ENCODE measurements around the gene SPINK8. TPM values are rescaled to one million over a fixed set of nuclear protein-coding genes. Genes with fewer than 3 reads are reported as not detected.
A peak's percentile ranks its signal among the peaks of the same experiment; 100 is the strongest.

The SPINK8 gene
- polyA plus RNA-seq, 6 donors from 2014 or later, result not detected

DNA sequence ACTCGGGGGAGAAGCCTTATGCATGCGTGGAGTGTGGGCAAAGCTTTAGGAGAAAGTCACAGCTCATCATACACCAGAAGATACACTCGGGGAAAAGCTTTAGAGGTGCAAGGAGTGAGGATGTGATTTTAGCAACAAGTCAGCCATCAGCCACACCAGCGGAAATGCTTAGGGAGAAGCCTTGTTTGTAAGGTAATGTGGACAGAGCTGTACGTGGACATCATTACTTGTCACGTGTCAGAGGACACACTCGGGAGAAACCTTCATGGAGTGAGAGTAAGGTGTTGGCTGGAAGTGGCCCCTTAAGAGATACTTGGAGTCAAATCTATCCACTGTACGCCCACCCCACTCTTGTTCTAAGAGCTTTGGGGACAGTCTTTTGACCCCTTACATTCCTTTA is 63.9 kb downstream of the SPINK8 start:
- H3K27me3 Mint-ChIP-seq, result no peaks in the 10 kb centered on the region
- ATAC-seq (ENCODE audit: low read depth in 2 of 2), result no peak
- H3K36me3 Mint-ChIP-seq, result peaks cover 6 to 15% of the 10 kb centered on the region in 2 donors
- H3K27ac Mint-ChIP-seq, result no peak overlapping the region
- no peaks in the 10 kb centered on the region for H3K9me3 Mint-ChIP-seq
- DNase-seq, result no peak
- peaks cover 0 to 10% (median 3%) of the 10 kb centered on the region in 3 donors for H3K4me1 Mint-ChIP-seq
- H3K4me3 Mint-ChIP-seq, result no peak overlapping the region

GRCh38 chr3:48268936-48269561 is 64.4 kb downstream of the SPINK8 start:
- DNase-seq (no peak), ATAC-seq (ENCODE audit: low read depth in 2 of 2) (no peak)
- Mint-ChIP-seq H3K27me3 (no peaks in the 10 kb centered on the region), H3K36me3 (peaks cover 8 to 15% of the 10 kb centered on the region in 2 donors), H3K9me3 (no peaks in the 10 kb centered on the region), H3K27ac (peak overlapping the region in 1 of 6 donors; percentile 43), H3K4me3 (no peak overlapping the region), H3K4me1 (peaks cover 0 to 10% (median 3%) of the 10 kb centered on the region in 3 donors)

DNA sequence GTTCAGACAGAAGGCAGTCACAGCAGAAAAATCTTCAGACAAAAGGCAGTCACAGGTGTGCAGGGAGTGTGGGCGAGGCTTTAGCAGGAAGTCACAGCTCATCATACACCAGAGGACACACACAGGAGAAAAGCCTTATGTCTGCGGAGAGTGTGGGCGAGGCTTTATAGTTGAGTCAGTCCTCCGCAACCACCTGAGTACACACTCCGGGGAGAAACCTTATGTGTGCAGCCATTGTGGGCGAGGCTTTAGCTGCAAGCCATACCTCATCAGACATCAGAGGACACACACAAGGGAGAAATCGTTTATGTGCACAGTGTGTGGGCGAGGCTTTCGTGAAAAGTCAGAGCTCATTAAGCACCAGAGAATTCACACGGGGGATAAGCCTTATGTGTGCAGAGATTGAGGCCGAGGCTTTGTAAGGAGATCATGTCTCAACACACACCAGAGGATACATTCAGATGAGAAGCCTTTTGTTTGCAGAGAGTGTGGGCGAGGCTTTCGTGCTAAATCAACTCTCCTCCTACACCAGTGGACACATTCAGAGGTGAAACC is 65.0 kb downstream of the SPINK8 start:
- peaks cover 0 to 8% (median 3%) of the 10 kb centered on the region in 3 donors for H3K4me1 Mint-ChIP-seq
- peaks cover 14 to 20% of the 10 kb centered on the region in 2 donors for H3K36me3 Mint-ChIP-seq
- H3K4me3 Mint-ChIP-seq, result peak overlapping the region in 1 of 8 donors; percentile 66
- ATAC-seq (ENCODE audit: low read depth in 2 of 2) (no peak), DNase-seq (no peak)
- no peaks in the 10 kb centered on the region for H3K9me3 Mint-ChIP-seq
- peak overlapping the region in 2 of 6 donors; percentile 8 to 43 for H3K27ac Mint-ChIP-seq
- no peaks in the 10 kb centered on the region for H3K27me3 Mint-ChIP-seq

DNA sequence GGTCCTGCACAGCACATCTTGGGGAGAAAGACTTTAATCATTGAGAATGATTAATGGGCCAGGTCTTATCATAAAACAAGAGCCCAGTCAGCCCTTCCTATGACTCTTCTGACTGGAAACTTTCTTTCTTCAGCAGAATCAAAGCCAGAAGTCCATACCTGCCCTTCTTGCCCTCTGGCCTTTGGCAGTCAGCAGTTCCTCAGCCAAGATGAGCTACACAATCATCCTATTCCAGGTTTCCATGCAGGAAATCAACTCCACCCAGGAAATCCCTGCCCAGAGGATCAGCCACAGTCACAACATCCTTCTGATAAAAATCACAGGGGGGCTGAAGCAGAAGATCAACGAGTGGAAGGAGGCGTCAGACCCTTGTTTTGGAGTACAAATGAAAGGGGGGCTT is 65.7 kb downstream of the SPINK8 start:
- Mint-ChIP-seq H3K4me3 (no peak overlapping the region), H3K4me1 (peaks cover 0 to 7% (median 2%) of the 10 kb centered on the region in 3 donors), H3K36me3 (peaks cover 15 to 20% of the 10 kb centered on the region in 2 donors), H3K27me3 (no peaks in the 10 kb centered on the region), H3K9me3 (no peaks in the 10 kb centered on the region), H3K27ac (peak overlapping the region in 2 of 6 donors; percentile 5 to 72)
- DNase-seq, result no peak
- ATAC-seq (ENCODE audit: low read depth in 2 of 2), result no peak

DNA sequence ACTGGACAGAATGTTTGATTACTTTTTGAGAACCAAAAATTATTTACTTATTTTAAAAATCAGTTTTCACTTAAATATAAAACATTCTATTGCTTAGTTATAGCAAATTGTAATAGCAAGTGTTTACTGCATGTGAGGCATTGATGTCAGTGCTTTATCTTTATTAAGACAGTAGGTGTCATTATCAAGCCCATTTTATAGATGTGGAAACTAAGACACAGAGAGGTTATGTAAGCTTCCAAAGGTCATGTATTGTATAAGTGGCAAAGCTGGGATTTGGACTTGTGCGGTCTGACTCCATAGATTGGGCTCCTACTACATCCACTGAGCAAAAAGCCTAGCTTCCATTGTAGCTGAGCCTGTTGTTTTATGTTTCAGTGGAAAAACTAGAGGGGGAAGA is 74.9 kb downstream of the SPINK8 start:
- Mint-ChIP-seq H3K36me3 (peaks cover 14 to 38% of the 10 kb centered on the region in 2 donors), H3K27ac (peak overlapping the region in 2 of 6 donors; percentile 64 to 80)

More for the DNA sequence above, 74.9 kb downstream of the SPINK8 start:
- no peaks in the 10 kb centered on the region for H3K27me3 Mint-ChIP-seq
- no peak overlapping the region for H3K4me3 Mint-ChIP-seq
- H3K4me1 Mint-ChIP-seq, result peaks cover 2 to 10% (median 7%) of the 10 kb centered on the region in 3 donors
- H3K9me3 Mint-ChIP-seq, result peaks cover 0 to 3% (median 0%) of the 10 kb centered on the region in 7 donors
- DNase-seq (no peak), ATAC-seq (ENCODE audit: low read depth in 2 of 2) (no peak)

Other genes with a start within 250 kb of the SPINK8 start
- gene CDC25A, start 145.2 kb downstream of the SPINK8 start, polyA plus RNA-seq (ENCODE audit: low read depth in 6 of 6), result not detected
- gene CAMP, start 110.2 kb downstream of the SPINK8 start, polyA plus RNA-seq (ENCODE audit: low read depth in 6 of 6), result 1 to 10 TPM in 1 of 6 donors, not detected in 5; 5.1 TPM
- gene ZNF589, start 92.6 kb downstream of the SPINK8 start, polyA plus RNA-seq (ENCODE audit: low read depth in 6 of 6), result 1 to 10 TPM in 5 of 6 donors, not detected in 1; 2.2 to 7.9 (median 3.2) TPM
- gene NME6, start 32.3 kb downstream of the SPINK8 start, polyA plus RNA-seq (ENCODE audit: low read depth in 6 of 6), result 10 to 100 TPM; 53.1 to 70.4 (median 67.3) TPM
- gene FBXW12, start 38.6 kb upstream of the SPINK8 start, polyA plus RNA-seq (ENCODE audit: low read depth in 6 of 6), result not detected
- gene PLXNB1, start 96.4 kb upstream of the SPINK8 start, polyA plus RNA-seq (ENCODE audit: low read depth in 6 of 6), result under 1 TPM in 2 of 6 donors, not detected in 4; 0.03 to 0.37 TPM
- 10 to 100 TPM in 3 of 6 donors, 1 to 10 TPM in 3; 4.1 to 14.8 (median 9.5) TPM for gene CCDC51, start 106.5 kb upstream of the SPINK8 start, polyA plus RNA-seq (ENCODE audit: low read depth in 6 of 6)
- 100 to 1,000 TPM; 433 to 593 (median 531) TPM for gene TMA7, start 106.6 kb upstream of the SPINK8 start, polyA plus RNA-seq (ENCODE audit: low read depth in 6 of 6)
- 10 to 100 TPM in 1 of 6 donors, 1 to 10 TPM in 5; 7.4 to 11.9 (median 7.7) TPM for gene ATRIP, start 113.1 kb upstream of the SPINK8 start, polyA plus RNA-seq (ENCODE audit: low read depth in 6 of 6)
- gene SHISA5, start 170.5 kb upstream of the SPINK8 start, polyA plus RNA-seq (ENCODE audit: low read depth in 6 of 6), result 100 to 1,000 TPM; 393 to 571 (median 442) TPM
- gene PFKFB4, start 223.1 kb upstream of the SPINK8 start, polyA plus RNA-seq (ENCODE audit: low read depth in 6 of 6), result 1 to 10 TPM in 1 of 6 donors, under 1 TPM in 4, not detected in 1; 0.60 to 1.7 (median 0.73) TPM
- gene UCN2, start 230.1 kb upstream of the SPINK8 start, polyA plus RNA-seq (ENCODE audit: low read depth in 6 of 6), result not detected

Measured in naive B cell (primary cell).